GM12873 (cell line): ENCODE data around the gene DDI1.

ENCODE experiments used
- TF ChIP-seq, protein P1 (sequence below): IDR thresholded peaks from 2 replicates; pipeline ENCODE4 v1.5.1; 2012; ENCODE audit warnings: low read depth, mild to moderate bottlenecking, moderate library complexity, low read length, control low read depth; ENCODE audit not compliant: insufficient read depth; ENCODE audit errors: missing control alignments

The DDI1 gene

DNA sequence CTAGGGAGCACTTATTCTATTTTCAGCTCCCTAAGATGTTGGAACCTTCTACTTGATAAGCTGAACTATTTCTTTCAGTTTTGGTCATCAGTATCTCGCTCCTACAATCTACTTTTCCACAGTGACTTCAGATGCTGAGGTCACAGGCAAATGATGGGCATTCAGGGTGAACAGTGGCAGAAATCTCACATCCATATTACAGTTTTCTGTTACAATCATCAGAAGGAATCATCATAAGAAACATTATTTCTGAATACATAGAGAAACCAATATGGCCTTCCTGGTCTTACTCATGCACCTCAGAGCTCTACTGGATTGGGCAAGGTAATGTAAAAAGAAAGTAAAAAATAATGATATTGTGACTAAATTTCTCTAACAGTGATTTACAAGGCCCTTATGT, 39.4 kb upstream of the DDI1 start:
- TF ChIP-seq, protein P1, sequence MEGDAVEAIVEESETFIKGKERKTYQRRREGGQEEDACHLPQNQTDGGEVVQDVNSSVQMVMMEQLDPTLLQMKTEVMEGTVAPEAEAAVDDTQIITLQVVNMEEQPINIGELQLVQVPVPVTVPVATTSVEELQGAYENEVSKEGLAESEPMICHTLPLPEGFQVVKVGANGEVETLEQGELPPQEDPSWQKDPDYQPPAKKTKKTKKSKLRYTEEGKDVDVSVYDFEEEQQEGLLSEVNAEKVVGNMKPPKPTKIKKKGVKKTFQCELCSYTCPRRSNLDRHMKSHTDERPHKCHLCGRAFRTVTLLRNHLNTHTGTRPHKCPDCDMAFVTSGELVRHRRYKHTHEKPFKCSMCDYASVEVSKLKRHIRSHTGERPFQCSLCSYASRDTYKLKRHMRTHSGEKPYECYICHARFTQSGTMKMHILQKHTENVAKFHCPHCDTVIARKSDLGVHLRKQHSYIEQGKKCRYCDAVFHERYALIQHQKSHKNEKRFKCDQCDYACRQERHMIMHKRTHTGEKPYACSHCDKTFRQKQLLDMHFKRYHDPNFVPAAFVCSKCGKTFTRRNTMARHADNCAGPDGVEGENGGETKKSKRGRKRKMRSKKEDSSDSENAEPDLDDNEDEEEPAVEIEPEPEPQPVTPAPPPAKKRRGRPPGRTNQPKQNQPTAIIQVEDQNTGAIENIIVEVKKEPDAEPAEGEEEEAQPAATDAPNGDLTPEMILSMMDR = no peak

DNA sequence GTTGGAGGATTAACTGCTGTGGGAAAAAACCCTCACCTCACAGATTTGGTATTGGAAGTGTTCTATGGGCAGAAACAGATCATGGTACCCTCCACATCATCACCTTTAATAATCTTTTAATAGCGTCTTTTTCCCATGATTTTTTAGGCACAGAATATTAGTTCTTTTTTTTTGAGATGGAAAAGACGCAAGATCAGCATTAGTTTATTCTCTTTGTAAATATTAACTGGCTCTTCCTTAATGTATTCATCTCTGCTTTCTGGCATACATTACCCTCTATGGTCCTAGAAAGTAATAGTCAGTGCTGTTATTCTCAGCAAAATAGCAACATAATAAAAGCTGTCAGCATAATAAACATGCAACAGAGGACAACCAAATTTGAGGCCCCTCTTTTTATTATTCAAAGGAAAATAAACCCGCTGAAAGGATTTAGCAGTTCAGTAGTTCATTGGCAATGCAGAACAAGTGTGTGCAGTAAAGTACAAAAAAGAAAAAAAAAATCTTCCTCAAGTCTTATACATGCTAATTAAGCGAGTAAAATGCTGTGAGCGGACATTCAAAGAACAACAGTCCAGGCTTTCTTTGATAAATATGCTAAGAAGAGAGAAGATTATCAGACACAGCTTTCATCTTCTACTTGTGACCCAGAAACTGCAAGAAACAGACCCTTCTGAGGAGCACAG, 37.5 kb upstream of the DDI1 start:
- TF ChIP-seq, protein P1 = no peak

DNA sequence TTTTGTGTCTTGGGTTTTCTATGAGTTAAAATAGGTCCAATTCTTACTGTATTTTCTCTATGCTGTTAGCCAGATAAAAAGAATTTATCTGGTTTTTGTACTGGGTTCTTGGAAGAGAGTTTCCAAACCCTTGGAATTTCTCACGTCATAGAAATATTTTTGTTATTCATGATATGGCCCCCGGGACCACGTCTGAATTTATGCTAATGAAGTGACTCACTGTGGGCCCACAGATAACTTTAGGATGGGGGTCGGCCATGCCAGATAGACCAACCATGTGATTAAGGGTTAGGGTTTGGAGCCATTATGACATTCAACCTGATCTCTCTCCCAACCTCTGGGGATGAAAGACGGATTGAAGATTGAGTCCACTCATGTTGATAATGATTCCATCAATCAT, 35.6 kb upstream of the DDI1 start:
- TF ChIP-seq, protein P1 = no peak

DNA sequence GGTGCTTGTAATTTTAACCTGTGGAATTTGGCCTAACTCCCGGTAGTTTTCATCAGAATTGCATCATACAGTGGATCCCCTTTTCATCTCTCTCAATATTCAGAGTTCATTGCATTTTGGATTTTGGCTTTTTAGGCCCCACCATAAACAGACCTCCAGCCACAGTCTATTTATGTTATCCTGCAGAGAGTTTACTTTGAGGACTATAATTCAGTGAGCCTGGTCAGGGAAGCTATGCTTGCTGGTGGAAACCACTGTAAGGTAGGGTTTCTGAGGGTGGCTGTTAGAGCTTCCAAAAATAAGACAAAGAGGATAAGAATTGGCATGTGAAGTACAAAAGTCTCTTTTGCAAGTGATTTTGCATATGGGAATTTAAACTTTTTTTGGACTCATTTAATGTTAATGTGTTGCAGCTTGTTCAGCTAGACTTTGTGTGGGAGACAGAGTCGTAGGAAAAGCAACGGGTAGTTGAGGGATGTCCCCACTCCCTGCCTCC, 34.8 kb upstream of the DDI1 start:
- TF ChIP-seq, protein P1 = no peak

DNA sequence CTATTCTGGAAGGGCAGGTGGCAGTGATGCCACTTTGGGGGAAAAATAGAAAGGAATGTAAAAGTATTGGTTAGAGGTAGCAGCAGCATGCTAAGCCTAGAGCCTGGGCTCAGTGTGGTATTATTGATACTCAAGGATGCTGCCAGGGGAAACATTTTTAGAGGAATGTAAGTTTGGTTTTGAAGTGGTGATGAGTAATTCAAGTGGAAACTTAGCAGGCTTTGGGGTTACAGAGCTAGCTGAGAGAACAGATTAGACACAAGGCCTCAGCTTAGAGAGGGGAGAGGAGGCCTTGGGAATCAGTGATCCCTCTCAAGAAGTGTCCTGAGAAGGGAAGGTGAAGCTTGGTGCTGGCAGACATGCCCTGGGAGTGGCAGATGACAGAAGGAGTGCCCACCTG, 32.9 kb upstream of the DDI1 start:
- TF ChIP-seq, protein P1 = no peak

DNA sequence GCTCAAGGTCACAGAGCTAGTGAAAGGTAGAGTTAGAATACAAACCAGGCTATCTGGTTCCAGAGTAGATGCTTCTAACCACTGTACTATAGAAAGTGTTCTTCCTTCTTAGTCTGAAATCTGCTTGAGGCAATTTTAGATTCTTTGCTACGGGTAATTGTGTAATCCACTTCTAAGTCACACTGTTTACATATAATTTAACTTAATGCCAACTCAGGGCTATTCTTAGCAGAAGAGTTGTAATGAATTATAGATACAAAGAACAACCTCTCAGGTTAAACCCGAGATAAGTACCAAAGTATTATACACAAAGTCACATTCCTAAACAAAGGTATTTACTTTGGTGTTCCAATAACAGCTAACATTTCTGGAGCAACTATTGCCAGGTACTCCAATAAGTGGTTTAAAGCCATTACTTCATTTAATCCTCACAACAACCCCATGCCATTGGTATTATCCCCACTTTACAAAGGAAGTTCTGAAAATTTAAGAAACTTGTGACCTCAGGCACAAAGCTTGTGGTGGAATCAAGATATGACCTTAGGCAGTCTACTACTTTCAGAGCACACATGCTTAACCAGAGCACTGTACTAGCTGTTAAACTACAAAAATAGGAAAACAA, 31.1 kb upstream of the DDI1 start:
- TF ChIP-seq, protein P1 = no peak

DNA sequence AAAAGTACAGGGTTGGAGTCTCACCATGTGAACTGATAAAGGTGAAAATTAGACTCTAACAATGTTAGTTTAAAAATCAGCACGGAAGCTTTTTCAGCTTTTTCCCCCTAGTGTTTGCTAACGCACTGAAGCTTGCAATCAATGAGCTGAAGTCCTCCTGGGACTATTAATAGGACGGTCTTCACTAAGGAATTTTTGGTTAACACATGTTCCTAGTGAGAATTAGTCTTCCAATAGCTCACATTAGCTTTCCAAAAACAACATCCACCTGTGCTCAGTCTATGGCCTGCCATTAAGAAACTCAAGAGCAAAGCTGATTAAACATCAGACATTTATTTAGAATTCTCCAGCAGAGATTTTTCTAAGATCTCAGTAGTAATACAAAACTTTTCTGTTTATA, 26.7 kb upstream of the DDI1 start:
- TF ChIP-seq, protein P1 = no peak
